Neural cell (in vitro differentiated cells): ENCODE results near the gene C16orf74. TPM values are rescaled to one million over a fixed set of nuclear protein-coding genes. Genes with fewer than 3 reads are reported as not detected.

Experiments used
- H2AFZ ChIP-seq: fragments of 200-600, 300-800 bp; sonication (generic), shearing (Covaris generic); 2 replicates; pipeline ENCODE4 v1.6.0; 2014; ENCODE audit warnings: low read depth, mild to moderate bottlenecking, antibody characterized with exemption, low read length, moderate library complexity
- H3F3A ChIP-seq: fragments of 200-600 bp; shearing (Covaris generic); 2 replicates; pipeline ENCODE4 v1.6.1; 2016; ENCODE audit warnings: mild to moderate bottlenecking, moderate library complexity, mixed read lengths, antibody characterized with exemption, low read length; ENCODE audit not compliant: insufficient read depth, poor library complexity, severe bottlenecking
- H3K27ac ChIP-seq: fragments of 200-600, 300-800 bp; sonication (generic), shearing (Covaris generic); 2 replicates; pipeline ENCODE4 v1.5.1; 2014; ENCODE audit warnings: mild to moderate bottlenecking, low read length, moderate library complexity
- H3K27me3 ChIP-seq: fragments of 300-800, 200-600 bp; sonication (generic), shearing (Covaris generic); 2 replicates; pipeline ENCODE4 v1.6.0; 2014; ENCODE audit warnings: mild to moderate bottlenecking, low read depth, low read length, moderate library complexity; ENCODE audit not compliant: insufficient read depth
- H3K36me3 ChIP-seq: fragments of 300-800, 200-600 bp; sonication (generic), shearing (Covaris generic); 2 replicates; pipeline ENCODE4 v1.5.1; 2014; ENCODE audit warnings: mild to moderate bottlenecking, antibody characterized with exemption, low read length, moderate library complexity; ENCODE audit not compliant: insufficient read depth
- H3K4me2 ChIP-seq: fragments of 300-800, 200-600 bp; sonication (generic), shearing (Covaris generic); 2 replicates; pipeline ENCODE4 v1.6.0; 2014; ENCODE audit warnings: mild to moderate bottlenecking, low read length
- H3K4me3 ChIP-seq: fragments of 300-800, 200-600 bp; sonication (generic), shearing (Covaris generic); 2 replicates; pipeline ENCODE4 v1.5.1; 2014; ENCODE audit warnings: mild to moderate bottlenecking, low read length, moderate library complexity
- H3K79me2 ChIP-seq: fragments of 200-600 bp; shearing (Covaris generic); replicated peaks from 2 replicates; pipeline ENCODE4 v1.6.0; 2014; ENCODE audit warnings: mild to moderate bottlenecking, low read length, moderate library complexity; ENCODE audit not compliant: insufficient read depth
- H3K9ac ChIP-seq: fragments of 300-800, 200-600 bp; sonication (generic), shearing (Covaris generic); 2 replicates; pipeline ENCODE4 v1.6.1; 2016; ENCODE audit warnings: mild to moderate bottlenecking, low read length, mixed read lengths
- H3K9me2 ChIP-seq: fragments of 200-600 bp; shearing (Covaris generic); 2 replicates; pipeline ENCODE4 v1.6.1; 2016; ENCODE audit warnings: mild to moderate bottlenecking, low read length, mixed read lengths; ENCODE audit not compliant: insufficient read depth
- H3K9me3 ChIP-seq: fragments of 200-600, 300-800 bp; sonication (generic), shearing (Covaris generic); 2 replicates; pipeline ENCODE4 v1.6.1; 2016; ENCODE audit warnings: mild to moderate bottlenecking, mixed run types, low read length, moderate library complexity, mixed read lengths
- H4K20me1 ChIP-seq: fragments of 200-600 bp; shearing (Covaris generic); 2 replicates; pipeline ENCODE4 v1.6.1; 2016; ENCODE audit warnings: mild to moderate bottlenecking, mixed run types; ENCODE audit not compliant: insufficient read depth
- EP300 ChIP-seq: fragments of 450-650 bp; conservative IDR thresholded peaks from 2 replicates; pipeline ENCODE4 v1.6.1; 2014; ENCODE audit warnings: antibody characterized with exemption, mild to moderate bottlenecking, moderate library complexity; ENCODE audit not compliant: poor library complexity, severe bottlenecking
- EZH2 ChIP-seq: fragments of 200-600, 300-800 bp; shearing (Covaris generic), sonication (generic); IDR thresholded peaks from 2 replicates; pipeline ENCODE4 v1.6.1; 2014; ENCODE audit warnings: antibody characterized with exemption, low read length, borderline replicate concordance, mild to moderate bottlenecking; ENCODE audit not compliant: insufficient read depth, poor library complexity, severe bottlenecking
- MXI1 ChIP-seq: fragments of 450-650 bp; conservative IDR thresholded peaks from 2 replicates; pipeline ENCODE4 v1.6.1; 2014; ENCODE audit warnings: antibody characterized with exemption, mild to moderate bottlenecking; ENCODE audit not compliant: poor library complexity, severe bottlenecking
- POLR2AphosphoS5 ChIP-seq: IDR thresholded peaks from 2 replicates; pipeline ENCODE4 v1.6.1; 2012
- RAD21 ChIP-seq: fragments of 450-650 bp; conservative IDR thresholded peaks from 2 replicates; pipeline ENCODE4 v1.6.1; 2014; ENCODE audit warnings: antibody characterized with exemption, mild to moderate bottlenecking, moderate library complexity
- SMC3 ChIP-seq: fragments of 450-650 bp; conservative IDR thresholded peaks from 2 replicates; pipeline ENCODE4 v1.6.1; 2014; ENCODE audit warnings: antibody characterized with exemption, mild to moderate bottlenecking, moderate library complexity; ENCODE audit not compliant: poor library complexity
- TAF1 ChIP-seq: IDR thresholded peaks from 2 replicates; pipeline ENCODE4 v1.6.1; 2012; ENCODE audit warnings: low read depth
- polyA plus RNA-seq: library from polyadenylated mRNA; depleted of rRNA; stranded (reverse); fragments of >200 nt; gene quantifications from 2 replicates; pipeline ENCODE4 v1.2.3, GENCODE V29; 2014
- TF ChIP-seq, protein P1 (sequence below): IDR thresholded peaks from 2 replicates; pipeline ENCODE4 v1.6.1; 2012; ENCODE audit warnings: borderline replicate concordance
- TF ChIP-seq, protein P2 (sequence below): fragments of 450-650 bp; IDR thresholded peaks from 2 replicates; pipeline ENCODE4 v1.5.1; 2014; ENCODE audit warnings: antibody characterized with exemption, mild to moderate bottlenecking, moderate library complexity; ENCODE audit not compliant: poor library complexity, severe bottlenecking

The C16orf74 gene
- polyA plus RNA-seq, 1 donor from 2014 or later: not detected

DNA sequence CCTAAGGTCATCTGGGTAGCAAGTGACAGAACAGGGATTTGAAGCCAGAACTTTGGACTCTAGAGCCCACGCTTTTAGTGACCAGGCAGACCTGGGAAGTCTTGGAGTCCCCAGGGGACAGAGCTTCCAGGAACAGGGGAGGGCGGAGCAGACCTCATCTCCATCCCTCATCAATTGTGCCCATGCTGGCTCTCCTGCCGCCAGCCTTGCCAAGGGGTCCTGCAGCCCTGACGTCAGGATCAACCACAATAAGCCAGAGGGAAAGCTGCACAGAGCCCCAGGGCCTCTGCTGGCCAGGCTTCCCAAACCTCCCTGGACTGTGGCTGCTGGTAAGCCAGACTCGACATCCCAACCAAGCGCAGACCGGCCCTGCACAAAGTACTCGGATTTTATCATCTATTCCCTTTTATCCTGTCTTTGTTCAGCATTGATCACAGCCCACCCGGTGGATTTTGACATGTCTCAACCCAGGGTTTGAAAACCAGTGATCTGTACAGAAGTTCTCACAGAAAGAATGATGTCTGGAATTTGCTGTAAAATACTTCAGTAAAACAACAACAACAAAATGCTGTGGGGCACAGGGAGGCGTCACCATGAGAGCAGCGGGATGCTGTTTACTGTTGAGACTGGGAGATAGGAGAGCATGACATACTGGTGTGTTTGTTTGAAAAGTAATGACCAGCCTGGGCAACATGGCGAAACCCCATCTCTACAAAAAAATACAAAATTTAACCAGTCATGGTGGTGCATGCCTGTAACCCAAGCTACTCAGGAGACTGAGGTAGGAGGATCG is 11.8 kb downstream of the C16orf74 start:
- H3K27me3 ChIP-seq: no peaks in the 10 kb centered on the region
- TF ChIP-seq EP300: no peak
- no peak for TF ChIP-seq TAF1
- no peak for TF ChIP-seq POLR2AphosphoS5
- TF ChIP-seq RAD21: no peak
- no peak for TF ChIP-seq EZH2
- TF ChIP-seq, protein P1, sequence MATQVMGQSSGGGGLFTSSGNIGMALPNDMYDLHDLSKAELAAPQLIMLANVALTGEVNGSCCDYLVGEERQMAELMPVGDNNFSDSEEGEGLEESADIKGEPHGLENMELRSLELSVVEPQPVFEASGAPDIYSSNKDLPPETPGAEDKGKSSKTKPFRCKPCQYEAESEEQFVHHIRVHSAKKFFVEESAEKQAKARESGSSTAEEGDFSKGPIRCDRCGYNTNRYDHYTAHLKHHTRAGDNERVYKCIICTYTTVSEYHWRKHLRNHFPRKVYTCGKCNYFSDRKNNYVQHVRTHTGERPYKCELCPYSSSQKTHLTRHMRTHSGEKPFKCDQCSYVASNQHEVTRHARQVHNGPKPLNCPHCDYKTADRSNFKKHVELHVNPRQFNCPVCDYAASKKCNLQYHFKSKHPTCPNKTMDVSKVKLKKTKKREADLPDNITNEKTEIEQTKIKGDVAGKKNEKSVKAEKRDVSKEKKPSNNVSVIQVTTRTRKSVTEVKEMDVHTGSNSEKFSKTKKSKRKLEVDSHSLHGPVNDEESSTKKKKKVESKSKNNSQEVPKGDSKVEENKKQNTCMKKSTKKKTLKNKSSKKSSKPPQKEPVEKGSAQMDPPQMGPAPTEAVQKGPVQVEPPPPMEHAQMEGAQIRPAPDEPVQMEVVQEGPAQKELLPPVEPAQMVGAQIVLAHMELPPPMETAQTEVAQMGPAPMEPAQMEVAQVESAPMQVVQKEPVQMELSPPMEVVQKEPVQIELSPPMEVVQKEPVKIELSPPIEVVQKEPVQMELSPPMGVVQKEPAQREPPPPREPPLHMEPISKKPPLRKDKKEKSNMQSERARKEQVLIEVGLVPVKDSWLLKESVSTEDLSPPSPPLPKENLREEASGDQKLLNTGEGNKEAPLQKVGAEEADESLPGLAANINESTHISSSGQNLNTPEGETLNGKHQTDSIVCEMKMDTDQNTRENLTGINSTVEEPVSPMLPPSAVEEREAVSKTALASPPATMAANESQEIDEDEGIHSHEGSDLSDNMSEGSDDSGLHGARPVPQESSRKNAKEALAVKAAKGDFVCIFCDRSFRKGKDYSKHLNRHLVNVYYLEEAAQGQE: no peak
- TF ChIP-seq, protein P2, sequence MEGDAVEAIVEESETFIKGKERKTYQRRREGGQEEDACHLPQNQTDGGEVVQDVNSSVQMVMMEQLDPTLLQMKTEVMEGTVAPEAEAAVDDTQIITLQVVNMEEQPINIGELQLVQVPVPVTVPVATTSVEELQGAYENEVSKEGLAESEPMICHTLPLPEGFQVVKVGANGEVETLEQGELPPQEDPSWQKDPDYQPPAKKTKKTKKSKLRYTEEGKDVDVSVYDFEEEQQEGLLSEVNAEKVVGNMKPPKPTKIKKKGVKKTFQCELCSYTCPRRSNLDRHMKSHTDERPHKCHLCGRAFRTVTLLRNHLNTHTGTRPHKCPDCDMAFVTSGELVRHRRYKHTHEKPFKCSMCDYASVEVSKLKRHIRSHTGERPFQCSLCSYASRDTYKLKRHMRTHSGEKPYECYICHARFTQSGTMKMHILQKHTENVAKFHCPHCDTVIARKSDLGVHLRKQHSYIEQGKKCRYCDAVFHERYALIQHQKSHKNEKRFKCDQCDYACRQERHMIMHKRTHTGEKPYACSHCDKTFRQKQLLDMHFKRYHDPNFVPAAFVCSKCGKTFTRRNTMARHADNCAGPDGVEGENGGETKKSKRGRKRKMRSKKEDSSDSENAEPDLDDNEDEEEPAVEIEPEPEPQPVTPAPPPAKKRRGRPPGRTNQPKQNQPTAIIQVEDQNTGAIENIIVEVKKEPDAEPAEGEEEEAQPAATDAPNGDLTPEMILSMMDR: no peak
- TF ChIP-seq SMC3: no peak
- no peak for TF ChIP-seq MXI1
- H2AFZ ChIP-seq: no peak overlapping the region
- H3K9me2 ChIP-seq: no peaks in the 10 kb centered on the region
- H4K20me1 ChIP-seq: no peaks in the 10 kb centered on the region
- no peaks in the 10 kb centered on the region for H3K36me3 ChIP-seq
- H3K4me3 ChIP-seq: no peak overlapping the region
- H3K27ac ChIP-seq: no peak overlapping the region
- H3K4me2 ChIP-seq: no peak overlapping the region
- H3K79me2 ChIP-seq: no peaks in the 10 kb centered on the region
- H3F3A ChIP-seq: no peaks in the 10 kb centered on the region
- no peak overlapping the region for H3K9ac ChIP-seq
- H3K9me3 ChIP-seq: no peaks in the 10 kb centered on the region

DNA sequence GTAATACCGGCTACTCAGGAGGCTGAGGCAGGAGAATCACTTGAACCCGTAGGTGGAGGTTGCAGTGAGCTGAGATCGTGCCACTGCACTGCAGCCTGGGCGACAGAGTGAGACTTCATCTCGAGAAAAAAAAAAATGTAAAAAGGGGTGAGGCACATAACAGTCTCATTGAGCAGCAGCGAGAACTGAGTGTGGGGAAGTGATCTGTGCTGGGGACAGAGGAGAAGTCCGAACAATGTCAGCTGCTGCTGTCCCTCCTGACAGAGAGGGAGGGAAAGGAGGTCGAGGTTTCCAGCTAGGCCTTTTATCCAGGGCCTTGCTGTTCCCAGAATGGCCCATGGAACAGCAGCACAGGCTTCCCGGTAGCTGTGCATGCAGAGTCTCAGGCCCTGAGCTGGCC is 14.0 kb downstream of the C16orf74 start:
- Histone ChIP-seq H3K9me3 (no peaks in the 10 kb centered on the region), H3K4me2 (no peak overlapping the region), H3K27ac (no peak overlapping the region), H3K9me2 (no peaks in the 10 kb centered on the region), H3K27me3 (no peaks in the 10 kb centered on the region), H3K79me2 (no peaks in the 10 kb centered on the region), H3K4me3 (no peak overlapping the region), H3K36me3 (no peaks in the 10 kb centered on the region), H2AFZ (no peak overlapping the region), H3K9ac (no peak overlapping the region), H4K20me1 (no peaks in the 10 kb centered on the region), H3F3A (no peaks in the 10 kb centered on the region)
- no peak for TF ChIP-seq TAF1
- TF ChIP-seq, protein P2: no peak
- TF ChIP-seq, protein P1: no peak
- no peak for TF ChIP-seq RAD21
- TF ChIP-seq POLR2AphosphoS5: no peak
- no peak for TF ChIP-seq EZH2
- no peak for TF ChIP-seq SMC3
- TF ChIP-seq MXI1: no peak
- TF ChIP-seq EP300: no peak
